Calu3 (cell line): ENCODE measurements around the gene CLIP2. TPM values are rescaled to one million over a fixed set of nuclear protein-coding genes. Genes with fewer than 3 reads are reported as not detected.
A peak's percentile ranks its signal among the peaks of the same experiment; 100 is the strongest.
"Not testable (repeated sequence)": the region's sequence is repeated elsewhere in the genome, so short reads cannot be mapped to it uniquely, and the experiment has no call there.

Source experiments
- BruUV-seq: library from RNA; stranded (reverse); fragments of 400-500 nt; replicated peaks from 2 replicates; lab custom pipeline; 2021; lab: Mats Ljungman, UMichigan
- CTCF ChIA-PET: fragments of 300-600 bp; sonication (Branson Sonifier 250); formaldehyde crosslinking; loops from one replicate; lab custom pipeline; 2022; ENCODE audit warnings: antibody characterized with exemption; lab: Charles Lee
- DNase-seq: peaks from one replicate; pipeline ENCODE4 v3.0.0; 2022
- H3K27ac Mint-ChIP-seq: one replicate; pipeline ENCODE4 v1.8.0; 2022; ENCODE audit warnings: mixed read lengths; ENCODE audit not compliant: unreplicated experiment
- H3K27me3 Mint-ChIP-seq: one replicate; pipeline ENCODE4 v1.8.0; 2022; ENCODE audit warnings: mixed read lengths; ENCODE audit not compliant: unreplicated experiment
- H3K36me3 Mint-ChIP-seq: one replicate; pipeline ENCODE4 v1.8.0; 2022; ENCODE audit warnings: mild to moderate bottlenecking, moderate library complexity, mixed read lengths; ENCODE audit not compliant: insufficient read depth, unreplicated experiment
- H3K4me1 Mint-ChIP-seq: one replicate; pipeline ENCODE4 v1.8.0; 2022; ENCODE audit warnings: mild to moderate bottlenecking, low read depth, mixed read lengths; ENCODE audit not compliant: unreplicated experiment
- H3K4me3 Mint-ChIP-seq: one replicate; pipeline ENCODE4 v1.8.0; 2022; ENCODE audit warnings: mild to moderate bottlenecking, low read depth, moderate library complexity, mixed read lengths; ENCODE audit not compliant: unreplicated experiment
- H3K9me3 Mint-ChIP-seq: one replicate; pipeline ENCODE4 v1.8.0; 2022; ENCODE audit warnings: low read depth, mixed read lengths; ENCODE audit not compliant: unreplicated experiment
- intact Hi-C: fragments of 100-400 bp; cut with micrococcal nuclease; formaldehyde crosslinking; loops from one replicate; pipeline ENCODE4 v1.10.0; 2022; ENCODE audit not compliant: unreplicated experiment
- total RNA-seq: library from RNA; stranded (reverse); gene quantifications from 2 replicates; pipeline ENCODE4 v1.2.3, GENCODE V29; 2022
- TF ChIP-seq, protein P1 (sequence below): fragments of 200-600 bp; IDR thresholded peaks from one replicate; pipeline ENCODE4 v1.8.0; 2022; ENCODE audit warnings: antibody characterized with exemption; ENCODE audit not compliant: unreplicated experiment

CLIP2 gene
- total RNA-seq, 1 experiment from 2014 or later: 22.4 TPM

DNA sequence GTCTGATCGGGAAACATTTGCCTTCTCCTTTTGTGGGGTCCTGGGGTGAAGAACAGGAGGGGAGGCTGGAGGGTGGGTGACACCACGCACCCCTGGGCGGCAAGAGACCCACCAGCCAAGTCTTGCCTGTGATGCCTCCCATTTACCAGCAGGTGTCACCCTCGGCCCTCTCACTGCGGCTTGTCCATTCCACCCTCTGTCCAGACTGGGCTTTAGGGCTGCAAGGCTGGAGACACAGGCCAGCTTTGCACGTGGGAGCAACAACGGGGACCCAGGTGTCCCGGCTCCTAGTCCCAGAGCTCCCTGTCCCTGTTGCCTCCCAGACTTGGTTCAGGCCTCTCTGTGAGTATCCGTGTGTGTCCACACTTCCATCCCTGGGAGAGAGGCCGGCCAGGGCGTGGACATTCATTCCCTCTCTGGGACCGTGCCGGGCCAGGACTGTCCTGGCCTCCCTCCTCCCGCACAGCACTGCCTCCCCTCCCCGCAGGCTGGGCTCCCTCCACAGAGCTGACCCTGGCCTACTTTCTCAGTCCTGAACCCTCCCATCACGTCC, 128.3 kb downstream of the CLIP2 start:
- intact Hi-C loops: loop anchor here (10.0 kb wide), 2 partner anchors 107 to 147 kb away; no protein-coding TSS in a partner anchor
- CTCF ChIA-PET: interaction anchor here (0.6 to 0.7 kb wide), 2 partner anchors 59 to 156 kb away, joined by 3 to 6 read pairs; no protein-coding TSS in a partner anchor
- Mint-ChIP-seq H3K27ac (no peak overlapping the region), H3K27me3 (no peaks in the 10 kb centered on the region), H3K4me1 (peaks cover 9% of the 10 kb centered on the region), H3K4me3 (no peak overlapping the region), H3K9me3 (no peaks in the 10 kb centered on the region), H3K36me3 (no peaks in the 10 kb centered on the region)
- TF ChIP-seq, protein P1, sequence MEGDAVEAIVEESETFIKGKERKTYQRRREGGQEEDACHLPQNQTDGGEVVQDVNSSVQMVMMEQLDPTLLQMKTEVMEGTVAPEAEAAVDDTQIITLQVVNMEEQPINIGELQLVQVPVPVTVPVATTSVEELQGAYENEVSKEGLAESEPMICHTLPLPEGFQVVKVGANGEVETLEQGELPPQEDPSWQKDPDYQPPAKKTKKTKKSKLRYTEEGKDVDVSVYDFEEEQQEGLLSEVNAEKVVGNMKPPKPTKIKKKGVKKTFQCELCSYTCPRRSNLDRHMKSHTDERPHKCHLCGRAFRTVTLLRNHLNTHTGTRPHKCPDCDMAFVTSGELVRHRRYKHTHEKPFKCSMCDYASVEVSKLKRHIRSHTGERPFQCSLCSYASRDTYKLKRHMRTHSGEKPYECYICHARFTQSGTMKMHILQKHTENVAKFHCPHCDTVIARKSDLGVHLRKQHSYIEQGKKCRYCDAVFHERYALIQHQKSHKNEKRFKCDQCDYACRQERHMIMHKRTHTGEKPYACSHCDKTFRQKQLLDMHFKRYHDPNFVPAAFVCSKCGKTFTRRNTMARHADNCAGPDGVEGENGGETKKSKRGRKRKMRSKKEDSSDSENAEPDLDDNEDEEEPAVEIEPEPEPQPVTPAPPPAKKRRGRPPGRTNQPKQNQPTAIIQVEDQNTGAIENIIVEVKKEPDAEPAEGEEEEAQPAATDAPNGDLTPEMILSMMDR: peak; percentile 72
- peak; percentile 69 for DNase-seq
- no TSS peak for BruUV-seq

DNA sequence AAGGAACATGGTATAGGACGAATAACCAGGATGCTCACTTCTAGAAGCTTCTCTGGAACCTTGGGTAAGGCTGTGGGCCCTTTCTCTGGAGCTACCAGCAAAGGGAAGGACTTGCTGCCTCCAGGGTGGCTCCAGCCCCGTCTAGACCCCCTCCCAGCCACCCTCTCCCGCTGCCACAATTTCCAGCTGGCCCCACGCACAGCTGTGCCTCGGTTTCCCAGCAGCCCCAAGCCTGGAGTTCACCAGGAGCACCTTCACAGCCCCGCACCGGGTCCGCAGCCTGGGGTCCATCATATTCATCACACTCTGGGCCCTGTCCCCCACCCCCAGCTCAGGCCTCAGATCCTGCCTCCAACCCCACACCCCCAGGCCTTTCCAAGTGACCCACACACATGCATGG, 128.9 kb downstream of the CLIP2 start:
- CTCF ChIA-PET: interaction anchor here (0.7 kb wide), 1 partner anchor 155 kb away, joined by 3 read pairs; no protein-coding TSS in a partner anchor
- no peak overlapping the region for H3K27ac Mint-ChIP-seq
- H3K4me3 Mint-ChIP-seq: no peak overlapping the region
- H3K9me3 Mint-ChIP-seq: no peaks in the 10 kb centered on the region
- peaks cover 9% of the 10 kb centered on the region for H3K4me1 Mint-ChIP-seq
- DNase-seq: no peak
- no TSS peak for BruUV-seq
- H3K27me3 Mint-ChIP-seq: no peaks in the 10 kb centered on the region
- no peaks in the 10 kb centered on the region for H3K36me3 Mint-ChIP-seq
- intact Hi-C loops: loop anchor here (10.0 kb wide), 2 partner anchors 107 to 147 kb away; no protein-coding TSS in a partner anchor
- TF ChIP-seq, protein P1: no peak

DNA sequence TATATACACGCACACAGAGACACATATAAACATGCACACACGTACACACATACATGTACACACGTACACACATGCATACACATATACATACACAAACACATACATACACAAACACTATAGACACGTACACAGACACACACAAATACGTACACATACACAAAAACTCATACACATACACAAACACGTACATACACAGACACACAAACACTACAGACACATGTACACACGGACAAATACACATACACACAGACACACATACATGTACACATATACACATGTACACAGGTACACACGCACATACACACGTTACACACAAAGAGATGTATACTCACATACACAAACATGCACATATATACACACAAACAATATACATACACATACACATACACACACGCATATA, 129.3 kb downstream of the CLIP2 start:
- intact Hi-C loops: loop anchor here (10.0 kb wide), 2 partner anchors 106 to 146 kb away; no protein-coding TSS in a partner anchor
- CTCF ChIA-PET: no interaction called here
- H3K27me3 Mint-ChIP-seq: no peaks in the 10 kb centered on the region
- H3K27ac Mint-ChIP-seq: no peak overlapping the region
- no TSS peak for BruUV-seq
- peaks cover 9% of the 10 kb centered on the region for H3K4me1 Mint-ChIP-seq
- no peaks in the 10 kb centered on the region for H3K9me3 Mint-ChIP-seq
- H3K4me3 Mint-ChIP-seq: no peak overlapping the region
- no peak for DNase-seq
- no peaks in the 10 kb centered on the region for H3K36me3 Mint-ChIP-seq
- TF ChIP-seq, protein P1: no peak

DNA sequence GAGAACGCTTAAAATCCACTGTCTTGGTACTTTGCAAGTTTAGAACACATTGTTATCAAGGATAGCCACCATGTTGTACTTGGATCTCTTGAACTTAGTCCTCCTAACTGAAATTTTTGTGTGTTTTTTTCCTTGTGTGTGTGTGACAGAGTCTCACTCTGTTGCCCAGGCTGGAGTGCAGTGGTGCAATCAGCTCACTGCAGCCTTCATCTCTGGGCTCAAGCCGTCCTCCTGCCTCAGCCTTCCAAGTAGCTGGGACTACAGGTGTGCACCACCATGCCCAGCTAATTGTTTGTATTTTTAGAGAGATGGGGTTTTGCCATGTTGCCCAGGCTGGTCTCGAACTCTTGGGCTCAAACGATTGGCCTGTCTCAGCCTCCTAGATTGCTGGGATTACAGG, 130.0 kb downstream of the CLIP2 start:
- intact Hi-C loops: loop anchor here (10.0 kb wide), 2 partner anchors 106 to 146 kb away; no protein-coding TSS in a partner anchor

DNA sequence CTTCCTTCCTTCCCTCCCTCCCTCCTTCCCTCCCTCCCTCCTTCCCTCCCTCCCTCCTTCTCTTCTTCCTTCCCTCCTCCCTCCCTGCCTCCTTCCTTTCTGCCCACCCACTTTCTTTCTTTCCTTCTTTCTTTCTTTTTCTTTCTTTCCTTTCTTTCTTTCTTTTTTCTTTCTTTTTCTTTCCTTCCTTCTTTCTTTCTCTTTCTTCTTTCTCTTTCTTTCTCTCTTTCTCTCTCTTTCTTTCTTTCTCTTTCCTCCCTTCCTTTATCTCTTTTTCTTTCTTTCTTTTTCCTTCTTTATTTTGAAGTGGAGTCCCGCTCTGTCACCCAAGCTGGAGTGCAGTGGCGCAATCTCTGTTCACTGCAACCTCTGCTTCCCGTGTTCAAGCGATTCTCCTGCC, 130.8 kb downstream of the CLIP2 start:
- DNase-seq: no peak

More for the DNA sequence above, 130.0 kb downstream of the CLIP2 start:
- H3K9me3 Mint-ChIP-seq, BruUV-seq, H3K4me3 Mint-ChIP-seq, H3K4me1 Mint-ChIP-seq, H3K36me3 Mint-ChIP-seq, CTCF ChIA-PET, H3K27ac Mint-ChIP-seq, DNase-seq, H3K27me3 Mint-ChIP-seq: not testable (repeated sequence)

More for the DNA sequence above, 130.8 kb downstream of the CLIP2 start:
- CTCF ChIA-PET: no interaction called here
- Mint-ChIP-seq H3K36me3 (no peaks in the 10 kb centered on the region), H3K4me3 (no peak overlapping the region), H3K9me3 (no peaks in the 10 kb centered on the region), H3K27me3 (no peaks in the 10 kb centered on the region), H3K27ac (no peak overlapping the region), H3K4me1 (peaks cover 9% of the 10 kb centered on the region)
- TF ChIP-seq, protein P1: no peak
- no TSS peak for BruUV-seq
- intact Hi-C loops: no loop called here
